CD14-positive monocyte (primary cell): ENCODE data around the gene ZBED4. TPM values are rescaled to one million over a fixed set of nuclear protein-coding genes. Genes with fewer than 3 reads are reported as not detected.

Source experiments
- DNase-seq, 3 donors: peaks; one replicate each; pipeline ENCODE4 v3.0.0-alpha.2; 2011 to 2022
- H2AFZ ChIP-seq: 2 replicates; pipeline ENCODE4 v1.6.0; 2012; ENCODE audit warnings: mild to moderate bottlenecking, low read depth, low read length, inconsistent platforms; ENCODE audit not compliant: insufficient read depth, poor library complexity, severe bottlenecking
- H3K27ac ChIP-seq, 2 donors: 1 replicate in 1 of 2; 2 replicates in 1 of 2; pipeline ENCODE4 v1.5.1; 2012 to 2013; ENCODE audit warnings: low read length in 2 of 2, control low read depth in 1 of 2, inconsistent platforms in 1 of 2, low read depth in 1 of 2, mild to moderate bottlenecking in 1 of 2
- H3K27me3 ChIP-seq, 2 donors: one replicate each; pipeline versions ENCODE4 v1.6.0 to v1.6.1; 2011 to 2013; ENCODE audit warnings: low read length in 2 of 2; ENCODE audit not compliant: control insufficient read depth in 2 of 2, insufficient read depth in 2 of 2
- H3K36me3 ChIP-seq, 2 donors: replicated peaks in 1 of 2; 1 replicate in 1 of 2; 2 replicates in 1 of 2; pipeline versions ENCODE4 v1.5.1 to v1.6.1; 2012 to 2013; ENCODE audit warnings: low read length in 2 of 2, control low read depth in 1 of 2, inconsistent platforms in 1 of 2, mild to moderate bottlenecking in 1 of 2; ENCODE audit not compliant: insufficient read depth in 2 of 2, control insufficient read depth in 1 of 2
- H3K4me1 ChIP-seq, 2 donors: 1 replicate in 1 of 2; 2 replicates in 1 of 2; pipeline versions ENCODE4 v1.5.1 to v1.6.1; 2012 to 2013; ENCODE audit warnings: low read length in 2 of 2, control low read depth in 1 of 2, inconsistent platforms in 1 of 2, mild to moderate bottlenecking in 1 of 2, moderate library complexity in 1 of 2; ENCODE audit not compliant: insufficient read depth in 2 of 2, control insufficient read depth in 1 of 2
- H3K4me2 ChIP-seq: replicated peaks from 2 replicates; pipeline ENCODE3; 2012; ENCODE audit warnings: low read length, moderate library complexity, mild to moderate bottlenecking; ENCODE audit not compliant: poor library complexity, severe bottlenecking; ENCODE audit errors: extremely low read depth
- H3K4me3 ChIP-seq, 3 experiments: fragments of 200-600 bp in 1 of 3; sonication (generic) in 1 of 3; replicated peaks in 1 of 3; 1 replicate in 2 of 3; 2 replicates in 1 of 3; pipeline ENCODE4 v1.5.1; 2011 to 2013; ENCODE audit warnings: low read length in 3 of 3, mild to moderate bottlenecking in 3 of 3, control low read depth in 2 of 3, low read depth in 2 of 3, inconsistent platforms in 1 of 3, moderate library complexity in 1 of 3
- H3K79me2 ChIP-seq: 2 replicates; pipeline ENCODE4 v1.6.0; 2012; ENCODE audit warnings: mild to moderate bottlenecking, control low read depth, inconsistent platforms, low read length, moderate library complexity; ENCODE audit not compliant: insufficient read depth
- H3K9ac ChIP-seq: 2 replicates; pipeline ENCODE4 v1.6.0; 2017; ENCODE audit warnings: low read length, mild to moderate bottlenecking; ENCODE audit not compliant: insufficient read depth, poor library complexity, severe bottlenecking
- H3K9me3 ChIP-seq, 2 donors: replicated peaks in 1 of 2; 1 replicate in 1 of 2; 2 replicates in 1 of 2; pipeline versions ENCODE4 v1.5.1 to v1.6.1; 2012 to 2013; ENCODE audit warnings: low read length in 2 of 2, control low read depth in 1 of 2; ENCODE audit not compliant: control insufficient read depth in 1 of 2, insufficient read depth in 1 of 2
- H4K20me1 ChIP-seq: 2 replicates; pipeline ENCODE4 v1.6.0; 2012; ENCODE audit warnings: mild to moderate bottlenecking, low read length, control low read depth, moderate library complexity; ENCODE audit not compliant: insufficient read depth
- H3K27ac Mint-ChIP-seq, 7 donors: one replicate each; pipeline ENCODE4 v1.8.0; 2020; ENCODE audit warnings: mild to moderate bottlenecking in 7 of 7, mixed read lengths in 7 of 7, moderate library complexity in 6 of 7, inconsistent platforms in 2 of 7
- H3K27me3 Mint-ChIP-seq, 3 donors: one replicate each; pipeline ENCODE4 v1.8.0; 2021 to 2022; ENCODE audit warnings: low read depth in 3 of 3, mild to moderate bottlenecking in 3 of 3, mixed read lengths in 3 of 3, moderate library complexity in 3 of 3, inconsistent platforms in 1 of 3
- H3K36me3 Mint-ChIP-seq, 2 donors: one replicate each; pipeline ENCODE4 v1.8.0; 2020; ENCODE audit warnings: mixed read lengths in 2 of 2, inconsistent platforms in 1 of 2, mild to moderate bottlenecking in 1 of 2
- H3K4me1 Mint-ChIP-seq: one replicate; pipeline ENCODE4 v1.8.0; 2020; ENCODE audit warnings: mild to moderate bottlenecking, mixed read lengths
- H3K4me3 Mint-ChIP-seq, 2 donors: one replicate each; pipeline ENCODE4 v1.8.0; 2020; ENCODE audit warnings: mild to moderate bottlenecking in 2 of 2, mixed read lengths in 2 of 2, moderate library complexity in 1 of 2
- H3K9me3 Mint-ChIP-seq, 7 donors: one replicate each; pipeline ENCODE4 v1.8.0; 2020 to 2022; ENCODE audit warnings: mixed read lengths in 7 of 7, mild to moderate bottlenecking in 6 of 7, moderate library complexity in 6 of 7, inconsistent platforms in 2 of 7
- CTCF ChIP-seq: fragments of 200-600 bp; IDR thresholded peaks from one replicate; pipeline ENCODE4 v1.8.0; 2022; ENCODE audit warnings: antibody characterized with exemption, mild to moderate bottlenecking
- WGBS: methylation state at CpG from one replicate; pipeline ENCODE4 v1.1.5; 2013; ENCODE audit warnings: missing lambda C conversion rate; ENCODE audit not compliant: insufficient coverage; 5-methylcytosine and 5-hydroxymethylcytosine counted together
- intact Hi-C, 2 donors: fragments of 100-400 bp; cut with micrococcal nuclease; formaldehyde crosslinking; loops; one replicate each; pipeline versions ENCODE4 v1.15.0 to v1.15.1; 2023
- polyA plus RNA-seq, 3 donors: library from polyadenylated mRNA; depleted of rRNA in 1 of 3; unstranded in 2 of 3; stranded (reverse) in 1 of 3; fragments of 300-500 nt in 2 of 3; fragments of >200 nt in 1 of 3; fragmentation: Illumina TruSeq in 2 of 3; gene quantifications; 1 replicate in 2 of 3; 2 replicates in 1 of 3; pipeline ENCODE4 v1.2.3, GENCODE V29; 2012 to 2021

Gene ZBED4
- polyA plus RNA-seq, 3 donors: 3.8 to 8.2 (median 5.7) TPM

DNA sequence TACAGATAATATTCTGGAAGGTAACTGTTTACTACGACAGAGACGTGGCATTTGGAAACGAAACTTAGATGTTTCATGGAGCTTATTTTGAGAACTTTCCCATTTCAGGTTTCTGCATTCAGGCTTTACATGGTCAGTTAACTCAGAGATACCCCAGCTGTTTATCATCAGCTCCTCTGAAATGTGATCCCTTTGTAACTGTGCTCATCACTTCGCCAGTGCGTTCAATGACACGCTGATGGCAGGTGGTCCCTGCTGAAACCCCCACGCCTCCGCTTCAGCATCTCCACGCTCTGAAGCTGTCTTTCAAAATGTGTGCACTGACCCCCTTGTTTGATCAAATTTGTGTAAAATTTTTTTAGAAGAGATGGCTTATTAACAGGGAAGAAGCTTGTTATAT is 34.1 kb downstream of the ZBED4 start:
- H3K27me3 Mint-ChIP-seq: no peaks in the 10 kb centered on the region
- Histone ChIP-seq H3K4me1 (no peaks in the 10 kb centered on the region), H3K9ac (no peak overlapping the region), H3K9me3 (peaks cover 28 to 64% of the 10 kb centered on the region in 2 donors), H3K4me2 (no peak overlapping the region), H4K20me1 (peaks cover 7% of the 10 kb centered on the region), H3K27ac (no peak overlapping the region), H3K27me3 (no peaks in the 10 kb centered on the region), H3K79me2 (peaks cover 48% of the 10 kb centered on the region), H3K4me3 (no peak overlapping the region), H3K36me3 (peaks cover 37 to 96% of the 10 kb centered on the region in 2 donors), H2AFZ (no peak overlapping the region)
- peaks cover 78 to 96% of the 10 kb centered on the region in 2 donors for H3K36me3 Mint-ChIP-seq
- H3K4me3 Mint-ChIP-seq: no peak overlapping the region
- peaks cover 31 to 62% (median 49%) of the 10 kb centered on the region in 7 donors for H3K9me3 Mint-ChIP-seq
- 99% methylated on average over 7 of the region's 9 CpGs for WGBS
- TF ChIP-seq CTCF: no peak
- no peak overlapping the region for H3K27ac Mint-ChIP-seq
- no peaks in the 10 kb centered on the region for H3K4me1 Mint-ChIP-seq
- no peak for DNase-seq
- intact Hi-C loops: no loop called here

DNA sequence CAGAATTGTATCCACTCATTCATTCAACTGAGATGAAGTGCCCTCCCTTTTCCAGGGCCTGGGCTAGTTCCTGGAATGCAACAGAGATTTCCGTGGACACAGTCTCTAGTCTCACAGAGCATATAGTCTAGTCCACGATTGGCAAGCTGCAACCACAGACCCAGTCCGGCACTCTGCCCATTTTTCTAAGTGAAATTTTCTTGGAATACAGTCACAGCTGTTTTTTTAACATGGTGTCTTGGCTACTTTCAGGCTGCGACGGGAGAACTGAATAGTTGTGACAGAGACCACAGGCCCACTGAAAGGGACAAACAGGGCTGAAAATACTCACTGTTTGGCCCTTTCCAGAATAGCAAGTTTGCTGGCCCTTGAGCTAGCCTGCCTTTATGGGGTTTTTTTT is 35.4 kb downstream of the ZBED4 start:
- Histone ChIP-seq H3K4me1 (no peaks in the 10 kb centered on the region), H3K9me3 (peaks cover 28 to 59% of the 10 kb centered on the region in 2 donors), H3K9ac (no peak overlapping the region), H3K27ac (no peak overlapping the region), H3K36me3 (peaks cover 29 to 87% of the 10 kb centered on the region in 2 donors), H3K27me3 (no peaks in the 10 kb centered on the region), H3K4me2 (no peak overlapping the region), H4K20me1 (peaks cover 6% of the 10 kb centered on the region), H2AFZ (no peak overlapping the region), H3K4me3 (no peak overlapping the region), H3K79me2 (peaks cover 34% of the 10 kb centered on the region)
- no peak for DNase-seq
- Mint-ChIP-seq H3K4me3 (no peak overlapping the region), H3K27me3 (no peaks in the 10 kb centered on the region), H3K27ac (no peak overlapping the region), H3K4me1 (no peaks in the 10 kb centered on the region), H3K9me3 (peaks cover 34 to 61% (median 47%) of the 10 kb centered on the region in 7 donors), H3K36me3 (peaks cover 74 to 92% of the 10 kb centered on the region in 2 donors)
- no peak for TF ChIP-seq CTCF
- 98% methylated on average over 5 of the region's 5 CpGs for WGBS
- intact Hi-C loops: no loop called here
